T47D (cell line): ENCODE data around the gene DMWD.

Experiments used
- DNase-seq, 2 experiments: peaks; one replicate each; pipeline versions ENCODE4 v3.0.0 to v3.0.0-alpha.2; 2011 to 2012; ENCODE audit warnings: low read depth in 1 of 2, low spot score in 1 of 2
- JUND ChIP-seq: IDR thresholded peaks from 2 replicates; pipeline ENCODE4 v1.6.1; 2012; ENCODE audit warnings: low read depth
- in situ Hi-C: cut with HindIII; loops from 2 replicates; pipeline ENCODE4 v1.10.0; 2016; ENCODE audit warnings: low sequenced_read_pairs, low pct_unique_long_range_greater_than_20kb

Gene DMWD

DNA sequence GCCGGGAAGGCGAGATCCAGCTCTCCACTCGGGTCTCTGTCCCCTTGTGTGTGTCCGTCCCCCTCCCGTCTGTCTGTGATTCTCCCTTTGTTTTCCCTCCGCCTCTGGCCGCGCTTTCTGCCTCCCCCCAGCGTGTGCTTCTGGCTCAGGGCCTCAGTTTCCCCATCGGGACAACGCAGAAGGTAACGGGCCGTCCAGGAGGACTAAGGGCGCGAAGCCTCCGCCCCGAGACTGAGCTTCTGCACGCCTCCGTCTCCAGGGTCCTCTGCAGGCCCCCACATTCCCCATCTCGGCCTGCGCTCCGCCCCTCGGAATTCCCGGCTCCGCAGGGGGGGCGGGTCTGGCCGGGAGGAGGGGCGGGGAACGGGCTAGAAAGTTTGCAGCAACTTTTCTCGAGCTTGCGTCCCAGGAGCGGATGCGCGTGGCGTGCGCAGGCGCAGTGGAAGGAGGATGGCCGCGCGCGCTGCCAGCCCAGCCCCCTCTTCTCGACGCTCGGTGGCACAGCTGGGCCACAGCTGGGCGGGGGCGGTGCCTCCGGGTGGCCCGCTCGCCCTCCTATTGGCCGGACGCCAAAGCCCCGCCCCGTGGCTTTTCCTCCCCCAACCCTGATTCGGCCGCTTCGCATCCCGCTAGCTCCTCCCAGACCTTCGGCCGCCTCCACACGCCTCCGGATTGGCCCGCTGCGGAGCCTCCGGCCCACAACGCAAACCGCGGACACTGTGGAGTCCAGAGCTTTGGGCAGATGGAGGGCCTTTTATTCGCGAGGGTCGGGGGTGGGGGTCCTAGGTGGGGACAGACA, 23.5 kb downstream of the DMWD start, which contains the start of gene SIX5:
TSS of gene SIX5 (minus strand) at position 269 of the 799 bp plus-strand sequence. CDS start 408 bp downstream, outside the sequence.
- in situ Hi-C loops = no loop called here
- peak; percentile 81 to 97 for DNase-seq
- no peak; the same call in 1 of the 2 replicates for TF ChIP-seq JUND

DNA sequence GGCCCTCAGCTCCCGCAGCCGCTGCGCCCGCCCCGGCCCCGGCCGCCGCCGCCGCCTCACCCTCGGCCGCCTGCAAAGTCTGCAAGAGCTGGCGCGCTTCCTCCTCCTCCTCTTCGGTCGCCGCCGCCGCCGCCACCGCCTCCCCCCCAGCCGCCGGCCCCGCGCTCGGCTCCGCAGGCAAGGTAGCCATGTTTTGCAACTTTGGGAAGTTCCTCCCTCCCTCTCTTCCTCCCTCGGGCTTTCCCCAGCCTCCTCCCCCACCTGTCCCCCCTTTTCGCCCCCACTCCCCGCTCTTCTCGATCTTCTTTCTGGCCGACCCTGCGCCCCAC, 24.0 kb downstream of the DMWD start:
- TF ChIP-seq JUND = no peak
- in situ Hi-C loops = no loop called here
- DNase-seq = peak; percentile 24 to 64

DNA sequence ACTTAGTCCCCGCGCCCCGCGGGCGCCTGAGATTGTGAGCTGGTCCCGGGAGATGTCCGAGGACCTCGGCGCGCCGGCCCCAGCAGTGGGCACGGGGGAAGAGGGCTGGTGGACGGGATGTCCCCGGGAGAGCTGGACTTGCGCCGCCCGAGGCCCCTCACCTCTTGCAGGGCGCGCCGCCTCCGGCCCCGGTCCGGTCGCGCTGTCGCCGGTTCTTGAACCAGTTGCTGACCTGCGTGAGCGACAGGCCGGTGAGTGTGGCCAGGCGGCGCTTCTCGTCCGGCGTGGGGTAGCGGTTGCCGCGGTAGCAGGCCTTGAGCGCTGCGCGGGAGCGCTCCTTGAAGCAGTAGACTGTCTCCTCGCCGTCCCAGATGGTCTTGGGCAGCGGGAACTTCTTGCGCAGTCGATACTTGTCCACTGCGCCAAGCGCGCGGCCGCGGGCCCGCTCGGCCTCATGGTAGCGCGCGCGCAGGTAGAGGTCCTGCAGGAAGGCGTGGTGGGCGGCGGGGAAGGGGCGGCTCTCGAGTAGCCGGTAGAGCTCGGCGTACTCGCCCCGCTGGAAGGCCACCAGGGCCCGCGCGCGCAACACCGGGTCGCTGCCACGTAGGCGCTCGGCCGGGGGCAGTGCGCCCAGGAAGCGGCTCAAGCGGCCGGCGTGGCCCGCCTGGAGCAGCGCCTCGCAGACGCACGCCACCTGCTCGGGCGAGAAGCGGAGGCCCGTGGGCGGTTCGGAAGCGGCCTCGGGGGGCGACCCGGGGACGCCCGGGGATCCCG, 24.6 kb downstream of the DMWD start:
- in situ Hi-C loops = no loop called here
- peak; percentile 23 to 60 for DNase-seq
- no peak for TF ChIP-seq JUND

DNA sequence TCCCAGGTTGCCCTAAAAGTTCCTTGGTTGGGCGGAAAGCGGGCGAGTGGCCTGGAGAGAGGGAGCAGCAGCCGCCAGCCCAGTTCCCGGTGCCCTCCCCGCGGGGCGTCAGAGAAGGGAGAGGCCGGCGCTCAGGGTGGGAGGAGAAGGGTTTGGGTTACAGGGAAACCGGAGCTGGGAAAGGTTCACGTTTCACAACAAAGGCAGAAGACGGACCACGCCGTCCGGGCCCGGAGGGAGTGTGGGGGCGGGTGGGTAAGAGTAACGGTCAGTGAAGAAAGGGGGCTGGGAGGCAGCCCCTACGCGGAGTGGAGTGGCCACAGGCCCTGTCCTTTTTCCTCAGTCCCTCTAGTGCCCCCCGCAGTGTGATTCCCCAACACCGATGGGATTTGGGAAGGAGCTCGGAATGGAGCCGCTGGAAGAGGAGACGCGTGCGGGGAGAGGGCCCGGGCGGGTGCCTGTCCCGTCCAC, 25.2 kb downstream of the DMWD start:
- no peak for TF ChIP-seq JUND
- peak; percentile 66 to 87 for DNase-seq
- in situ Hi-C loops = no loop called here

DNA sequence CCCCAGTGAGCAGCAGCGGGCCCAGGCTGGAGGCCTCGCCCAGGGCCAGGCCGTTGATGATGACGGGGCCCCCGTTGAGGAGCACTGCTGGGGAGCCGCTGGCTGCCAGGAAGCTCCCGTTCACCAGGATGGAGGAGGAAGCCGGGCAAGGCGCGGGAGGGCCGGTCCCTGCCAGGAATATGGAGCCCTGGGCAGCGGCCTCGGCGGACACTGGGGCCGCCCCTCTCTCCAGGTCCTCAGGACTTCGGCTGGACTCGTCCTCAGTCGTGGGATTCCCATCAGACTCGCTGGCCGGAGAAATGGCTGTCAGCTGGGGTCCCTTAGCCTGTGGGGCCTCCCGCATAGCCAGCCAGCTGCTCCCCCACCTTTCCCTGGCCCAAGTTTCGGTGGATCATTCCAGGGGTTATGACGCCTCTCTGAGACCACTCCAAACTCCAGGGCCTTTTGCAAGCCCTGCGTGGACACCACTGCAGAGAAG, 25.7 kb downstream of the DMWD start:
- in situ Hi-C loops = no loop called here
- TF ChIP-seq JUND = no peak
- no peak for DNase-seq

DNA sequence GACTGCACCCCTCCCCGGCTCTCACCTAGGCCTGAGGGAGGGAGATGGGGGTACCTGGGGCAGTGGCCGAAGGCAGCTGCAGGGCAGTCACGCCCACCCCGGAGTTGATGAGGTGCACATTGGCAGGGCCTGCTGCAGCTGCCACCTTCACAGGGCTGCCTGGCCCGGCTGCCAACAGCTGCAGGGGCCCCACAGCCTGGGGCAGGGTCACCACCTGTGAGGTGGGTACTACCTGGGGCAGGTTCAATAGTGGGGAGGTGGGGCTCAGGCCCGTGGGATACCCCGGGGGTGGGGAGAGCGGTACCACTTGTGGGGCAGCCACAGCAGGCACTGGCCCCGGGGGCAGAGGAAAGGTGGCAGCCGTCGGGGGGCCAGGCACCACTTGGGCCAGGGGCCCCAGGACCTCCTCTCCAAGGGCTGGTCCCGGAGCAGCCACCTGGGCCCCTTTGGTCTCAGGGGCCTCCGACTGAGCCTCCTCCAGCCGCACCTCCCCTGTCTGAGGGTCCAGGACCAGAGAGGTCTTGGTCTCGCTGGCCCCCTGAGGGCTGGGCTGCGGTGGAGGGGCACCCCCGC, 26.3 kb downstream of the DMWD start:
- DNase-seq = no peak
- in situ Hi-C loops = no loop called here
- no peak for TF ChIP-seq JUND

DNA sequence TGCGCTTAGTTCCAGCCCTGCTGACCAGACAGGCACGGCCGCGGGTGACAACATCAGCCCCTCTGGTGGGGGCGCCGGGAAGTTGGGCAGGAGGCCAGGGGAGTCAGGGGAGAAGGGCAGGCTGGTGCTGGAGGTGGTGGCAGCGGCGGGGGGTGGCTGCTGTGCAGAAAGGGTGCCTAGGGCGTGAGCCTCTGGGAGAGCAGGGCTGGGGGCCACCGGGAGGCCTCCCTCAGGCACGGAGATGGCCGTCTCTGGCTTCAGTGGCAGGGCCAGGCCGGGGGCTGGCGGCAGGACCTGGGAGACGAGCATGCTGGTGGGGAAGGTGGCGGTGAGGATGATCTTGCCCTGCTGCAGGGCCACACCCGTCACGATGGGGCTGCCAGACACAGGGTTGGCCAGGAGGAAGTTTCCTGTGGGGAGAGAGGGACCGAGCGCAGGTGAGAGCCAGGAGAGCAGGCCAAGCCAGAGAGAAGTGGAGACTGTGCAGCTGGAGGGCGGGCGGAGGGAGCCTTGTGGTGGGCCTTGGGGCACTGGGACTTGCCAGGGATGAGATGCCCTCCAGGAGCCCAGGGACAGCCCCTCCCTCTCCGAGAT, 26.8 kb downstream of the DMWD start:
- DNase-seq = no peak
- no peak for TF ChIP-seq JUND
- in situ Hi-C loops = no loop called here

DNA sequence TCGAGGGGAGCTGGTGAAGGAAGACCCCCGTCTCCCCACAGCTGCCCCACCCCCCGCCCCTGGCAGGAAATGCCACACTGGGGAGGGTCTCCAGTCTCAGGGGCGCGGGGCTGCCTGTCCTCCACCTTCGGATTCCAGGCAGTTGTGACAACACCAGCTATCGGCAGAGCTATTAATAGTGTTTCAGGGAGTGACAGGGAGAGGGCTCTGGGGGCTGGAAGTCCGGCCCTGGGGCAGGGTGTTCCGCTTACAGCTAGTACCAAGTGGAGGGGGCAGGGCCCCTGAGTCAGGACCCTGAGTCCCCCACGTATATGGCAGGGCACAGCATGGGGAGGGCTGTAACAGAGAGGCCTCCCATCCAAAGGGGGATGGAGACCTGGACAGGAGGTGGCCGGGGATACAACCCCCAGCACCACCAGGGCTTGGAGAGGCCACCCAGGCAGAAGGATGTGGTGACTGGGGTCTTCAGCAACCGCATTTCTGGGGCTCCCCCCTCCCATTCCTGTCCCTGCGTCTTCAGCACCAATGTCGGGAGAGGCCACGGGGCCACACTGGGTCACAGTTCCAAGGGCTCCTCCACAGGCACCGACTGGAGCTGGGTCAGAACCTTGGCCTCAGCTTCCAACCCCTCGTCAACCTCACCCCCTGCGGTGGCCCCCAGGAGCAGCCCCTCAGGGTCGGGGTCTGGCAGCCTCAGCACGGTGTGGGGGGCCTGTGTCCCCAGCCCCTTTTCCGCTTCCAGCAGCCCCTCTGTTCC, 27.5 kb downstream of the DMWD start:
- no peak for DNase-seq
- no peak for TF ChIP-seq JUND
- in situ Hi-C loops = no loop called here

DNA sequence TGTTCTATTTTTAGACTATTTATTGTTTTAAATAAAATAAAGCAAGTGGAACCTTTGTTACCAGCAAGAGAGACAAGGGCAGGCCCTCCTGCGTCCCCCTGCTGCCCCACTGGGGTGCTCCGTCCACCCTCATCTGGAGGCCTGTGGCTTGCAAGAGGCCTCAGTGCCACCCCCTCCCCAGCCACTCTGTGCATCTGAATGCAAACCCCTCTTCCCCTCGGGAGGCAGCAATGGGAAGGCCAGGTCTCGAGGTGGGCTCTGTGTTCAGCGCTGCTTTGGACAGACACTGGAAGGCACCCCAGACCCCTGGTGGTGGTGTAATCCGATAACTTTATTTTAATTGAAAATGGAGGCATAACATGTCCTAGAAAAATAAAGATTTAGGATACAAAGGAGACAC, 28.2 kb downstream of the DMWD start:
- TF ChIP-seq JUND = no peak
- in situ Hi-C loops = no loop called here
- no peak for DNase-seq

DNA sequence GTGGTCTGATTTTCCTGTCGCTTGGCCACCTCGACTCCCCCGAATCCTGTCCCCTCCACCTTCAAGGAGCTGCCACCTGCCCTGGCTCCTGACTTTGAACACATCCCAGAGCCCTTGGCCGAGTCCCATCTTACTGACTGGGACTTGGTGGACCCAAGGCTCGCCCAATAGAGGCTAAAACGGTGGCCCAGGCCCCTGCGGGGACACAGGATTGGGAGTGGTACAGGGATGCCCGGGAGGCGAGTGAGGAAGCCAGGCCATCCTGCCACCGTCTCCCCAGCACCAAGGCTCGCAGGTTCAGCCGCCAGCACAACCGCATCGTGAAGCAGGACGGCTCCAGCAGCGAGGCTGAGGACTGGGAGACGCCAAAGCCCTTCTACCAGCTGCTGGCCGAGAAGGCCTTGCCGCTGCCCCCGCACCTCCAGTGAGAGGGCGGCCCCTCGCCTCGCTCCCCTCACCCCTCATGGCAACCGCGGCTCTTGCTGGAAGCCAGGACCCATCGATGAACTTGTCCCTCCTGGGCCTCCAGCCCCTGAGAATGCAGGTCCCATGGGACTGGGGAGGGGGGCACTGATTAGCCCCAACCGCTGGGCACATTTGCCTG, 28.9 kb downstream of the DMWD start:
- no peak for DNase-seq
- in situ Hi-C loops = no loop called here
- TF ChIP-seq JUND = no peak

DNA sequence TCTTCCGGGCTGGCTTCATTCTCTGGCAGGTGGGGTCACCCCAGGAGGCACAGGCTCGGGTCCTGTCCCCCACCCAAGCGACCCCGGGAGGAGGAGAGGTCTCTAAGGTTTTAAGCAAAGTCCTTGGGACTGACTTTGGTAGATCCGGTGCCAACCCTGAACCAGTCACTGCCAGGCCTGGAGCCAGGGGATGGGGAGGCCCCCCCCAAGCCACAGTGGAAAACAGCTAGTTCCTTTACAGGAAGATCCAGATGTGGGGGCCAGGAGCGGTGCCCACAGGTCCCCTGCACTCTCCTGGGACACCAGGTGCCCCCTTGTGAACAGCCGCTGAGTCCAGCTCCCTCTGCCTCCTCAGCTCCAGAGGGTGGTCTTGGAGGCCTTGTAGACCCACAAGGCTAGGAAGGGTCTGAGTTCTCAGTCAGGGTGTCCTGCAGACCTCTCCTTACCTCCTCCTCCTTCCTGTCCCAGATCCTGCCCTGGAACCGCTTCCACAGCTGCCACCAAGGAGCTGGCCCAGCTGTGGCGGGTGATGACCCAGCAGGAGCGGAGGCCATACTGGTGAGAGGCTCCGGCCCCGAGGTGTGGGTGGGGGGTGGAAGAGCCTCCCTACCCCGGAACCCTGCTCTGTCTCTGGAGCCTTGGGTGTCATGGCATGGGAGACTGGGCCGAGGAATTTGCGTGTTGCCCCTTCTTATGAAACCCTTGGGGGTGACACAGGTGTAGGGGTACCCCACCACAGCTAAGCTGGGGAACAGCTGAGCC, 29.6 kb downstream of the DMWD start:
- TF ChIP-seq JUND = no peak
- in situ Hi-C loops = no loop called here
- DNase-seq = no peak
